GM19025 (cell line): ENCODE measurements around the gene TCEAL6.
"Not testable (repeated sequence)": the region's sequence is repeated elsewhere in the genome, so short reads cannot be mapped to it uniquely, and the experiment has no call there.

ENCODE experiments used
- ATAC-seq: cut with Tn5 transposase; IDR thresholded peaks from one replicate; pipeline ENCODE4 v1.9.1; 2021; ENCODE audit warnings: mild to moderate bottlenecking, low read depth, moderate library complexity; ENCODE audit not compliant: unreplicated experiment

The TCEAL6 gene

GRCh38 chrX:102142274-102142673 is at the start of gene TCEAL6:
Gene TCEAL6 (minus strand): TSS chrX:102142481.
- ATAC-seq: not testable (repeated sequence)

GRCh38 chrX:102185967-102186720 is 43.9 kb upstream of the TCEAL6 start:
- ATAC-seq: no peak

- ATAC-seq: peak; percentile 95
Measured at GRCh38 chrX:102155806-102156179, 13.5 kb upstream of the TCEAL6 start, which contains the start of gene BEX5. Gene BEX5 (minus strand): TSS chrX:102155977. CDS start chrX:102154265, 1,712 bp downstream.

GRCh38 chrX:102154900-102155805 is 12.9 kb upstream of the TCEAL6 start:
- peak; percentile 35 for ATAC-seq

GRCh38 chrX:102154218-102154860 is 12.1 kb upstream of the TCEAL6 start:
- ATAC-seq: no peak

- not testable (repeated sequence) for ATAC-seq
Measured at GRCh38 chrX:102141631-102142030, 650 bp downstream of the TCEAL6 start.

- ATAC-seq: not testable (repeated sequence)
Measured at GRCh38 chrX:102140876-102141275, 1.4 kb downstream of the TCEAL6 start.

- no peak for ATAC-seq
Measured at GRCh38 chrX:102138064-102138463, 4.2 kb downstream of the TCEAL6 start.

- no peak for ATAC-seq
Measured at GRCh38 chrX:102129473-102129872, 12.8 kb downstream of the TCEAL6 start.

- ATAC-seq: no peak
Measured at GRCh38 chrX:102126863-102127262, 15.4 kb downstream of the TCEAL6 start.

- ATAC-seq: not testable (repeated sequence)
Measured at GRCh38 chrX:102126080-102126818, 16.0 kb downstream of the TCEAL6 start.

- not testable (repeated sequence) for ATAC-seq
Measured at GRCh38 chrX:102125436-102125835, 16.8 kb downstream of the TCEAL6 start, which contains the start of gene TCEAL2. Gene TCEAL2 (plus strand): TSS chrX:102125679. CDS start chrX:102126831, 1,152 bp downstream.

GRCh38 chrX:102125014-102125413 is 17.3 kb downstream of the TCEAL6 start:
- ATAC-seq: not testable (repeated sequence)

GRCh38 chrX:102115748-102116147 is 26.5 kb downstream of the TCEAL6 start:
- ATAC-seq: no peak

- ATAC-seq: no peak
Measured at GRCh38 chrX:102113367-102113766, 28.9 kb downstream of the TCEAL6 start.
